ENCODE results near the gene TBC1D8. TPM values are rescaled to one million over a fixed set of nuclear protein-coding genes. Genes with fewer than 3 reads are reported as not detected.

The TBC1D8 gene
- polyA plus RNA-seq, 1 donor = 30.2 TPM

GRCh38 chr2:100997509-100998234 lies 153.5 kb downstream of the TBC1D8 start:
- DNase-seq = no peak

GRCh38 chr2:100995309-100996075 lies 155.7 kb downstream of the TBC1D8 start:
- no peak for DNase-seq

GRCh38 chr2:100993294-100993693 lies 157.9 kb downstream of the TBC1D8 start:
- no peak for DNase-seq

GRCh38 chr2:100992262-100992661 lies 158.9 kb downstream of the TBC1D8 start:
- no peak for DNase-seq

- DNase-seq = no peak
These were observed 159.8 kb downstream of the TBC1D8 start for GRCh38 chr2:100991404-100991773.

- no peak for DNase-seq
These were observed 160.4 kb downstream of the TBC1D8 start for GRCh38 chr2:100990650-100991403.

- no peak for DNase-seq
These were observed 161.0 kb downstream of the TBC1D8 start for GRCh38 chr2:100990166-100990565.

- no peak for DNase-seq
These were observed 161.5 kb downstream of the TBC1D8 start for GRCh38 chr2:100989666-100990065.

GRCh38 chr2:100988630-100989417 lies 162.4 kb downstream of the TBC1D8 start:
- no peak for DNase-seq

GRCh38 chr2:100987974-100988373 lies 163.2 kb downstream of the TBC1D8 start:
- no peak for DNase-seq

- no peak for DNase-seq
These were observed 163.6 kb downstream of the TBC1D8 start for GRCh38 chr2:100987536-100987935.

GRCh38 chr2:100986157-100986556 lies 165.0 kb downstream of the TBC1D8 start:
- DNase-seq = no peak

GRCh38 chr2:100984892-100985307 lies 166.3 kb downstream of the TBC1D8 start:
- peak; percentile 73 for DNase-seq

GRCh38 chr2:100983684-100984310 lies 167.4 kb downstream of the TBC1D8 start:
- DNase-seq = no peak

- no peak for DNase-seq
These were observed 168.0 kb downstream of the TBC1D8 start for GRCh38 chr2:100983201-100983600.

- no peak for DNase-seq
These were observed 168.7 kb downstream of the TBC1D8 start for GRCh38 chr2:100982431-100982861.

GRCh38 chr2:100981011-100981410 lies 170.2 kb downstream of the TBC1D8 start:
- DNase-seq = no peak

GRCh38 chr2:100980046-100980445 lies 171.1 kb downstream of the TBC1D8 start:
- DNase-seq = no peak

- peak; percentile 66 for DNase-seq
These were observed 172.5 kb downstream of the TBC1D8 start for GRCh38 chr2:100978582-100979191.

GRCh38 chr2:100977511-100977910 lies 173.7 kb downstream of the TBC1D8 start:
- DNase-seq = no peak

- DNase-seq = no peak
These were observed 174.4 kb downstream of the TBC1D8 start for GRCh38 chr2:100976645-100977391.

Measured in hindlimb muscle (tissue), 1 donor.